Esophagus squamous epithelium (tissue), 4 donors: ENCODE measurements around the gene UBE2J2.

Experiments
- POLR2A ChIP-seq, 4 donors: fragments of 450-650 bp; IDR thresholded peaks; one replicate each; pipeline ENCODE4 v1.6.1; 2017; ENCODE audit warnings: antibody characterized with exemption in 4 of 4, mild to moderate bottlenecking in 4 of 4, moderate library complexity in 3 of 4
- TF ChIP-seq, protein P1 (sequence below), 6 experiments: fragments of 450-650 bp in 4 of 6; fragments of 200-600 bp in 2 of 6; sonication (generic) in 2 of 6; IDR thresholded peaks; one replicate each; pipeline ENCODE4 v1.5.1; 2016 to 2019; ENCODE audit warnings: antibody characterized with exemption in 6 of 6, mild to moderate bottlenecking in 4 of 6, moderate library complexity in 4 of 6

GRCh38 chr1:1237874-1238701 is 35.6 kb downstream of the UBE2J2 start:
- TF ChIP-seq, protein P1, sequence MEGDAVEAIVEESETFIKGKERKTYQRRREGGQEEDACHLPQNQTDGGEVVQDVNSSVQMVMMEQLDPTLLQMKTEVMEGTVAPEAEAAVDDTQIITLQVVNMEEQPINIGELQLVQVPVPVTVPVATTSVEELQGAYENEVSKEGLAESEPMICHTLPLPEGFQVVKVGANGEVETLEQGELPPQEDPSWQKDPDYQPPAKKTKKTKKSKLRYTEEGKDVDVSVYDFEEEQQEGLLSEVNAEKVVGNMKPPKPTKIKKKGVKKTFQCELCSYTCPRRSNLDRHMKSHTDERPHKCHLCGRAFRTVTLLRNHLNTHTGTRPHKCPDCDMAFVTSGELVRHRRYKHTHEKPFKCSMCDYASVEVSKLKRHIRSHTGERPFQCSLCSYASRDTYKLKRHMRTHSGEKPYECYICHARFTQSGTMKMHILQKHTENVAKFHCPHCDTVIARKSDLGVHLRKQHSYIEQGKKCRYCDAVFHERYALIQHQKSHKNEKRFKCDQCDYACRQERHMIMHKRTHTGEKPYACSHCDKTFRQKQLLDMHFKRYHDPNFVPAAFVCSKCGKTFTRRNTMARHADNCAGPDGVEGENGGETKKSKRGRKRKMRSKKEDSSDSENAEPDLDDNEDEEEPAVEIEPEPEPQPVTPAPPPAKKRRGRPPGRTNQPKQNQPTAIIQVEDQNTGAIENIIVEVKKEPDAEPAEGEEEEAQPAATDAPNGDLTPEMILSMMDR (IDR thresholded peaks at IDR 0.05), result no peak
- TF ChIP-seq POLR2A (IDR thresholded peaks at IDR 0.05), result no peak
